Measurements from ENCODE around the gene RPP38.

Gene RPP38

GRCh38 chr10:15097011-15097812, at the start of gene RPP38:
Gene RPP38, plus strand, starts transcription at chr10:15097355. Its CDS starts 5,960 bp downstream, at chr10:15103315.
- DNase-seq, result peak; percentile 96 to 99 (median 98)

DNA sequence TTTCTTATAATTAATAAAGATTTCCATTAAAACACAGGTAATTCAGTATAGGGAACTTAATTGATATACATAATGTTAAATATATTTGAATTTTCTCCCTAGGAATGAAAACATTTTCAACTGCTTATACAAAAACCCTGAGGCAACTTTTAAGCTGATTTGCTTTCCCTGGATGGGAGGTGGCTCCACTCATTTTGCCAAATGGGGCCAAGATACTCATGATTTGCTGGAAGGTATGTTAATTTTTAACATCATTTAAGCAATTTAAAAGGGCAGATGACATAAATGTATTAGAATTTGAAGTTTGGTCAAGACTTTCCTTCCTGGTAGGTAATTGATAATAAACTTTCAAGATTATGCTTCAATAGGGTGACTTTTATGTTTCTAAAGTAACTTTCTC, 47.6 kb upstream of the RPP38 start:
- DNase-seq, result no peak

DNA sequence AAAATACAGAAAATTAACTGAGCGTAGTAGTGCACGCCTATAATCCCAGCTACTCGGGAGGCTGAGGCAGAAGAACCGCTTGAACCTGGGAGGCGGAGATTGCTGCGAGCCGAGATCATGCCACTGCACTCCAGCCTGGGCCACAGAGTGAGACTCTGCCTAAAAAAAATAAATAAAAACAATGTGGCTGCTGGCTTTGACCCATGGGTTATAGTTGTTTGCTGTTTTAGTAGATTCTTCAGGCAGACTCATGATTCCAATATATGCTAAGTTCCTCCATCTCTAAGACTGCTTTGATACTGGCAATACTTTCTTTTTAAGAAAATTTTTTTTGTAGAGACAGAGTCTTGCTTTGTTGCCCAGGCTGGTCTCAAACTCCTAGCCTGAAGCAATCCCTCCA, 45.0 kb upstream of the RPP38 start:
- no peak for DNase-seq

- DNase-seq, result no peak
Observed at GRCh38 chr10:15053061-15053460, 44.1 kb upstream of the RPP38 start.

DNA sequence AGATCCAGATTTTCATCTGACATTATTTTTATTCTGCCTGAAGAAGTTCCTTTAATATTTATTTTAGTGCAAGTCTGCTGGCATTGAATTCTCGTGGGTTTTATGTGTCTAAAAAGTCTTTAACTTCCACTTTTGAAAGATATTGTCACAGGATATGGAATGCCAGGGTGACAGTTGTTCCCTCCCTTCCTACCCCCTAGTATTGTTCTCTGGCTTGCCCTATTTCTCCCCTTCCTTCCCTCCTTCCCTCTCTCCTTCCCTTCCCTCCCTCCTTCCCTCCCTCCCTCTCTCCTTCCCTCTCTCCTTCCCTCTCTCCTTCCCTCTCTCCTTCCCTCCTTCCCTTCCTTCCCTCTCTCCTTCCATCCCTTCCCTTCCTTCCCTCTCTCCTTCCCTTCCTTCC, 38.5 kb upstream of the RPP38 start:
- no peak for DNase-seq

DNA sequence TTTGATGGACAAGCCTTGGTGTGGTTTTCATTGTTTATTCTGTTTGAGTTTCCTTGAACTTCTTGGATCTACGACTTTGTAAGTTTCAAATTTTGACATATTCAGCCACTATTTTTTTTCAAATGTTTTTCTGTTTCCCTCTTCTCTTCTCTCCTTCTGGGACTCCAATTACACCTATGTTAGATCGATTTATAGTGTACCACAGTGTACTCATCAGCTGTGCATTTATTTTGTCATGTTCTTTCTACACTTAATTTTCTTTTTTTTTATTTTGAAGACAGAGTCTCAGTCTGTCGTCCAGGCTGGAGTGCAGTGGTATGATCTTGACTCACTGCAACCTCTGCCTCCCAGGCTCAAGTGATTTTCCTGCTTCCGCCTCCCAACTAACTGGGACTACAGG, 37.2 kb upstream of the RPP38 start:
- DNase-seq, result no peak

- no peak for DNase-seq
Observed at GRCh38 chr10:15060638-15061037, 36.5 kb upstream of the RPP38 start.

DNA sequence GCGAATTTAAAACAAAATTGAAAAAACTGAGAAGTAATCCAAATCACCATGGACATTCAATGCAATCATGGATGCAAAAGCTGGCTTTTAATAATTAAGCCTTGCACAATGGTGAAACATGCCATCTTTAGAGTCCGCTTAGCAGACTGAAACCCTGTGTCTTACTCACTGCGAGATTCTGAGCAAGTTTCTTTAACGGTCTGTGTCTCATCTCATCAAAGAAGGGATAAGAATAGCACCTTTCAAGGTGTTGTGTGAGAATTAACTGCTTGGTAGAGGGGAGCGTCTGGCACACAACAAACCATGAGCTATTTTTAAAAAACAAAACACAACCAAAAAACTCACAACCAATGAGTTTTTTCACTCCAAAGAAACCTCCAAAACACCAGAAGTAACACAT, 30.0 kb upstream of the RPP38 start:
- no peak for DNase-seq

GRCh38 chr10:15068802-15069201, 28.4 kb upstream of the RPP38 start:
- DNase-seq, result no peak

DNA sequence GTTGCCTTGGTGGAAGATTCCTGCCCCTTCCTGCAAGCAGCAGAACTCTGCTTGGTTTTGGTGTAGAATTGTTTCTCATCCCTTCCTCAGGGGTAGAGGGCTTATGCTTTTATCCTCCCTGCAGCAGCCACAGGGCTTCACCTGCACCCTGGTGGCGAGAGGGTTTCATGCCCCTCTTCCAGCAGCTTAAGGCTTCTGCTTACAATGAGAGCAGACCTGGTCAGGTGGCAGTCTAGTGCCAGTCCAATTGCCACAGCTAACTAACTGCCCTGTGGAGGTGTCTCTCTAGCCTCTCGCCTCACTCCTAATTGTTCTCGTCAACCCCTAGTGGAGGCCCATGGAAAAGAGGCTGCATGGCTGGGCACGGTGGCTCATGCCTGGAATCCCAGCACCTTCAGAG, 27.9 kb upstream of the RPP38 start:
- no peak for DNase-seq

DNA sequence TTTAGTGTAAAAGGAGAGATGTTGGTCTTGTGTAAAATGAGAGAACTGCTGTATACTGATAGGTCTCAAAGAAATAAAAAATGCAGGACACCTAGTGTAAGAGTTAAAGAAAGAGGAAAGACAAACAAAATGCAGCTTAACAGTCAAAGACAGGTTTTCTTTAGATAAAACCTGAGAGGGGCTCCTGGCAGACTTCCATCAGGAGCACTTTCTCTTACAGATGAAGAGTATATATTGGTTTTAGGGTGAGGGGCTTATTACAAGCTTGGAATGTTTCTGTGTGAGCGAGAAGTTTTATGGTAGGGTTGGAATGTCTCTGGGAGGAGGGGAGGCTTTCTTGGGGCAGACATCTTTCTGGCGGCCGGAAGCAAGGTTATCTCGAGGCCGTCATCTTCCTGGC, 24.8 kb upstream of the RPP38 start:
- no peak for DNase-seq

DNA sequence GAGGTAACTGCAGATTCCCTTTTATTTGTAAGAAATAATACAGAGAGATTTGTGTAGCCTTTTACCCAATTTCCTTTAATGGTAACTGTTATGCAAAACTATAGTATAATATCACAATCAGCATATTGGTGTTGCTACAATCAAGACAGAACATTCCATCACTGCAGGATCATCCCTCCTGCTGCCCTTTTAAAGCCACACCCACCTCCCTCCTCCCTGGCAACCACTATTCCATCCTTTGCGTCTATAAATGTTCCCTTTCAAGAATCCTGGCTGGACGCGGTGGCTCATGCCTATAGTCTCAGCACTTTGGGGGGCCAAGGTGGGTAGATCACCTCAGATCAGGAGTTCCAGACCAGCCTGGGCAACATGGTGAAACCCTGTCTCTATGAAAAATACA, 21.7 kb upstream of the RPP38 start:
- no peak for DNase-seq

- no peak for DNase-seq
Observed at GRCh38 chr10:15083674-15084501, 13.3 kb upstream of the RPP38 start.

DNA sequence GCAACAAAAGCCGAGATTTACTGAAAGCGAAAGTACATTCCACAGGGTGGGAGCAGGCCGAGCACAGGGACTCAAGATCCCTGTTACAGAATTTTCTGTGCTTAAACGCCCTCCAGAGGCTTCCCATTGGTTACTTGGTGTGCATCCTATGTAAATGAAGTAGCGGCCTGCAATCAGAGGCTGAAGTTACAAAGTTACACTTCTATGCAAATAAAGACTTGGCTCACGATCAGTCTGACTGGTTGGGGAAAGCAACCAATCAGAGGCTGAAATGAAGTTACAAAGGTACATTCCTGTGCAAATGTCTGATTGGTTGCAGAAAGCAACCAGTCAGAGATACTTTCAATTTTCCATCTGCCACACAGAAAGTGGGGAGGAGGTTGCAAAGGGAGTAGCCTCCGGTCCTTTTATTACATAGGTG, 12.6 kb upstream of the RPP38 start:
- no peak for DNase-seq

GRCh38 chr10:15088428-15089261, 8.5 kb upstream of the RPP38 start, which contains the start of gene ACBD7:
Gene ACBD7, minus strand, starts transcription at chr10:15088776. Its CDS starts 48 bp downstream, at chr10:15088728.
- peak; percentile 56 to 63 (median 58) for DNase-seq

- DNase-seq, result no peak
Observed at GRCh38 chr10:15091418-15091817, 5.7 kb upstream of the RPP38 start.

GRCh38 chr10:15092855-15093408, 4.2 kb upstream of the RPP38 start:
- no peak for DNase-seq

DNA sequence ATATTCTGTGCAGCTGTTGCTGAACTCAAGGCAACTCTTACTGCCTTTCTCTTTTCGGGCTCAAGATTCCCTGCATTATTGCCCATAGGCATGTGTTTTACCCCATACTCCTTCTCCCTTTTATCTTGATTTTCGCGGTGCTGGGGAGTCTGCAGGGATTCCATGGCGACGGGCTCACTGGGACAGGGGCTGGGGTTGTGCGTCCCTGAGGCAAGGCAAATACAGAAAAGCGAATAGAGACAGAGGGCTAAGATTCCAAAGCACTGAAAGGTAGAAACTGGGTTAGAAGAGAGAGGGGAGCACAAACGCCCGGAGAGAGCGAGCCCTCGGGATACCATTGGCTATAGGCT, 519 bp upstream of the RPP38 start:
- DNase-seq, result no peak

- DNase-seq, result no peak
Observed at GRCh38 chr10:15099886-15100285, 2.7 kb downstream of the RPP38 start.

DNA sequence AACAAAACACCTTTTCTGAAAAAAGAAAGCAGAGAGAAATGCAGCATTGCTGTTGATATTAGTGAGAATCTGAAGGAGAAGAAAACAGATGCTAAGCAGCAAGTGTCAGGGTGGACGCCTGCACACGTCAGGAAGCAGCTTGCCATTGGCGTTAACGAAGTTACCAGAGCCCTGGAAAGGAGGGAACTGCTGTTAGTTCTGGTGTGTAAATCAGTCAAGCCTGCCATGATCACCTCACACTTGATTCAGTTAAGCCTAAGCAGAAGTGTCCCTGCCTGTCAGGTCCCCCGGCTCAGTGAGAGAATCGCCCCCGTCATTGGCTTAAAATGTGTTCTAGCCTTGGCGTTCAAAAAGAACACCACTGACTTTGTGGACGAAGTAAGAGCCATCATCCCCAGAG, 6.4 kb downstream of the RPP38 start:
- DNase-seq, result no peak

DNA sequence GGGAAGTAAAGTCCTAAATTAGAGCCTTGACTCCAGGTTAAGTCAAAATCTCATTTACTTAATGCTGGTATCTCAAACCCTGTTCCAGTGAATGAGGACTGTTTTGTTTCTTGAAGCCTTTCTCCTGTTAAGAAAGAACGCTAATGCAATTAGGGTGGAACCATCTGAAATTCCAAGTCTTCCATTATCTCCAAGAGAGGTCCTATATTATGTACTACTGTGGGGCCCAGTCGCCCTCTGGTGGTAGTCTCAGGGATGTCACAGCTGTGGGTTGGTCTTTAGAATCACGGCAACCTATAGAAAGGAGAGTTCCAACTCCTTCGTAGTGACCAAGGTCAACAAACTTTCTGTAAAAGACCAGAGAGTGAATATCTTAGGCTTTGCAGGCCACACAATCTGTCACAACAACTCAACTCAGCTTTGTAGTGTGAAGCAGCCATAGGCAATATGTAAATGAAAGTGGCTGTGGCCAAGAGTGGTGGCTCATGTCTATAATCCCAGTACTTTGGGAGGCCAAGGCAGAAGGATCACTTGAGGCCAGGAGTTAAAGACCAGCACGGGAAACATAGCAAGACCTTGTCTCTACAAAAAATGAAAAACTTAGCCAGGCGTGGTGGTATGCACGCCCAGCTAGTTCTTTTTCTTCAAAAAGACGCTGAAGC, 9.3 kb downstream of the RPP38 start:
- DNase-seq, result peak; percentile 15 to 54 (median 36)

GRCh38 chr10:15112657-15113056, 15.5 kb downstream of the RPP38 start:
- DNase-seq, result no peak
